HUES48 (cell line): Measurements from ENCODE around the gene TNRC6B.
"Not testable (repeated sequence)": the region's sequence is repeated elsewhere in the genome, so short reads cannot be mapped to it uniquely, and the experiment has no call there.

Experiments used
- H3K27ac ChIP-seq: one replicate; pipeline ENCODE4 v1.7.0; 2013; ENCODE audit warnings: low read depth, low read length, inconsistent platforms
- H3K27me3 ChIP-seq: 2 replicates; pipeline ENCODE4 v1.6.1; 2013; ENCODE audit warnings: mild to moderate bottlenecking, low read length; ENCODE audit not compliant: control insufficient read depth, insufficient read depth
- H3K36me3 ChIP-seq: 2 replicates; pipeline ENCODE4 v1.6.1; 2013; ENCODE audit warnings: low read length; ENCODE audit not compliant: control insufficient read depth, insufficient read depth
- H3K4me1 ChIP-seq: 2 replicates; pipeline ENCODE4 v1.6.1; 2013; ENCODE audit warnings: mild to moderate bottlenecking, low read length; ENCODE audit not compliant: control insufficient read depth, insufficient read depth
- H3K4me3 ChIP-seq: 2 replicates; pipeline ENCODE4 v1.5.1; 2013; ENCODE audit warnings: mild to moderate bottlenecking, low read depth, low read length
- H3K9ac ChIP-seq: 2 replicates; pipeline ENCODE4 v1.6.1; 2013; ENCODE audit warnings: mild to moderate bottlenecking, low read depth, low read length, moderate library complexity
- H3K9me3 ChIP-seq: 2 replicates; pipeline ENCODE4 v1.6.1; 2013; ENCODE audit warnings: low read length; ENCODE audit not compliant: control insufficient read depth, insufficient read depth

Gene TNRC6B

DNA sequence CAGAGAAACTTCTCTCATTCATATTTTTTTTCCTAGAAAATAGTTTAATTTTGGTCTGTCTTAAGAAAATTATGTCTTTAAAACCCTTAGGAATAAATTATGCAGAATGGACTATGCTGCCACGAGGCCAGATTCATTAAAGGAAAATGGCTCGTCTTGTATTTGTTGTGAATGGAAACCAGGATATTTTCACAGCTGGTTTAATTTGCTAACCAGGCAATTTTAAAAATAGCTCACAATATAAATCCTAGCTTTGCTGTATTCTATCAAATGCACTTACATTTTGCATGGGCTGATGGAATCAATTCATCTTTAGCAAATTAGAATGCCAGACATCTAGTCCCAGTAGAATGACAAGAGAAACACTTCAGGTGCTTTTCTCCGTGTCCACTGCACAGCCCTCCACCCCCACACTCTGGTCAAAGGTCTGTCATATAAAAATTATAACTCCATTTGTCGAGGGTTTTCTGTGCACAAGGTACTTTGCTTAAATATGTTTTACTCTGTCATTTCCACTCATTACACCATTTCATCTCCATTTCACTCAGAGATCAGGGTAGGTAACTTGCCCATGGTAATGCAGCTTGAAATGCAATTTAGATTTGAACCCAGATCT lies 20.3 kb upstream of the TNRC6B start:
- H3K9ac ChIP-seq, result no peak overlapping the region
- H3K27ac ChIP-seq, result no peak overlapping the region
- no peaks in the 10 kb centered on the region for H3K9me3 ChIP-seq
- no peak overlapping the region for H3K4me3 ChIP-seq
- H3K4me1 ChIP-seq, result peaks cover 12% of the 10 kb centered on the region
- no peaks in the 10 kb centered on the region for H3K27me3 ChIP-seq
- no peaks in the 10 kb centered on the region for H3K36me3 ChIP-seq

DNA sequence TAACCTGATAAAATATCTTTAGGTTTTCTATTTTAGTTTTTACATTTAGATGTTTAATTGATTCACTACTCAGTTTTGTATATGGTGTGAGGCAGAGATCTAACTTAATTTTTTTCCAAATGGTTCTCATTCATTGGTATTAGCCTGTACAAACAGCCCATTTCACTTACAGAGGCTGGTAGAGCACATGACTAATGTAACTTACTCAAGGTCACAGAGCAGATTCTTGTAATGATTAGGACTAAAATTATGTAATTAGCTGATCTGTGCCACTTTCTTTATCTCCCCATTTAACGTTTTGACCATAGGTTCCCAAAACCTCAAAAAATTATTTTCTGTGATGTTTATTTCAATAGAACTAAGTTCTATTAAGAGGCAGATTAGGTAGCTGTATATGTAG lies 16.5 kb upstream of the TNRC6B start:
- H3K9ac ChIP-seq, result no peak overlapping the region
- no peak overlapping the region for H3K4me3 ChIP-seq
- H3K27me3 ChIP-seq, result no peaks in the 10 kb centered on the region
- peaks cover 7% of the 10 kb centered on the region for H3K4me1 ChIP-seq
- H3K36me3 ChIP-seq, result no peaks in the 10 kb centered on the region
- no peaks in the 10 kb centered on the region for H3K9me3 ChIP-seq
- no peak overlapping the region for H3K27ac ChIP-seq

DNA sequence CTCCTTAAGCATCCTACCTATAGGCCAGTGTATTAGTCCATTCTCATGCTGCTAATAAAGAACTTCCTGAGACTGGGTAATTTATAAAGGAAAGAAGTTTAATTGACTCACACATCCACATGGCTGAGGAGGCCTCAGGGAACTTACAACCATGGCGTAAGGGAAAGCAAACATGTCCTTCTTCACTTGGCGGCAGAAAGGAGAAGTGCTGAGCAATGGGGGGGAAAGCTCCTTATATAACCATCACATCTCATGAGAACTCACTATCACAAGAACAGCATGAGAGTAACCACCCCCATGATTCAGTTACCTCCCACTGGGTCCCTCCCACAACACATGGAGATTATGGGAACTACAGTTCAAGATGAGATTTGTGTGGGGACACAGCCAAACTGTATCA lies 12.2 kb upstream of the TNRC6B start:
- not testable (repeated sequence) for H3K9me3 ChIP-seq, H3K27me3 ChIP-seq, H3K27ac ChIP-seq, H3K36me3 ChIP-seq, H3K4me3 ChIP-seq, H3K9ac ChIP-seq, H3K4me1 ChIP-seq

DNA sequence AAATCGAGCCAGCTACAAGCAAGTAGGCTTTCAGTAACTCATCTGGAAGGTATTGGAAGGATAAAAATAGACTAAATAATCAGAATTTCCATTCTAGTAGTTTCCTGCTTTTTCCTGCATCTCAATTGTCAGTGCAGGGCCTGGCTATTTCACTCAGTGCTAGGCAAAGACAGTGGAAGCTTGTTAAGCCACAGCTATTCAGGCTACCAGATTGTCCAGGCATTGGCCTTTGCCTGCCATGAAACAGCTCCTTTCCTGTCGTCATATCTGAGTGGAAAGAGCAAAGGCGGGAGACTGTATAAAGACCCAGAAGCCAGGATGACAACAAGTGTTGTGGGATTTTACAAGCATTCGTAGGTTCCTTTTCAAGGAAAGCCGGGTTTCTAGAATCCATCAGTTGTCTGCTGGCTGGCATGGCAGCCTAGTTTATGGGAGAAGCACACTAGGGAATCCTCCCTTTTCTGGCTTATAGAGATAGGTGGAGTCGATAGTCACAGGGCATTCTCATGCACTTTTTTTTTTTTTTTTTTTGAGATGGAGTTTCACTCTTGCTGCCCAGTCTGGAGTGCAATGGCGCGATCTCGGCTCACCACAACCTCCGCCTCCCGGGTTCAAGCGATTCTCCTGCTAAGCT lies 2.0 kb upstream of the TNRC6B start:
- no peaks in the 10 kb centered on the region for H3K9me3 ChIP-seq
- no peaks in the 10 kb centered on the region for H3K36me3 ChIP-seq
- peaks cover 29% of the 10 kb centered on the region for H3K4me1 ChIP-seq
- no peak overlapping the region for H3K9ac ChIP-seq
- H3K27ac ChIP-seq, result peak overlapping the region; percentile 0
- H3K4me3 ChIP-seq, result no peak overlapping the region
- no peaks in the 10 kb centered on the region for H3K27me3 ChIP-seq

DNA sequence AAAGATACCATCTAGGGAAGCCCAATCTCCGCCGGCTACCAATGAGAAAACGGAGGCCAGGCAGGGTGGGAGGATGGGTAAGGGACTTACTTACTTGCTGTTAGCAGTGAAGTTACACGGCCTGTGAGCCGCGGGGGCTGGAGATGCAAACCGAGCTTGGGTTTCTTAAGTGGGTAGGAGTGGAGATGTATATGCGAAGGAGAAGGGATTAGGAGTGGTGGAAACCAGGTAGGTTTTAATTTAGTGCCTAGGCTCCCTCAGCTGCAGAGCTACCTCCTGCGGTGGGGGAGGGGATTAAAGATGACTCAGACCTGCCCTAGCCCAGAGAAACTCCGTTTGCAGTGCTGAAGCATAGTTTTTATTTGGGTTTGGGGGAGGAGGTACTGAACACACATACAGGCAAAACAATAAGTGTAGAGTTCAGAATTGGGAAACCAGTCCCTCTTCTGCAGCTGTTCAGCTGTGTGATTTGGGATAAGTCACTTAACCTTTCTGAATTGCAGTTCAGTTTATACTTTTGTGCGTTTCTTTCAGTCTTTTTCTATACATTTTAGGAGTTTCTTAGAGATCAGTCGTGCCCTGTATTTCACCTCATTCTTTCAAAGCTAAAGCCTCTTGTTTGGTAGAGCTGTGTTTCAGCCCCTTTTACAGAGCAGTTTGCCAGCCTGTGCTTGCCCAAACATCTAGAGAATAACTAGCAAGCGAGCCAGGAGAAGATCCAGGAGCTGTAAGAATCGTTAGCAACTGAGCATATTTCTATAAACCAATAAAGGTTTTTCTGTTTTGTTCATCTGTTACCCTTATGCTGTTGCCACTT lies 596 bp upstream of the TNRC6B start:
- Histone ChIP-seq H3K27ac (peak overlapping the region; percentile 98), H3K27me3 (no peaks in the 10 kb centered on the region), H3K36me3 (no peaks in the 10 kb centered on the region), H3K9me3 (no peaks in the 10 kb centered on the region), H3K4me3 (peak overlapping the region; percentile 92), H3K4me1 (peaks cover 41% of the 10 kb centered on the region), H3K9ac (peak overlapping the region; percentile 47)

DNA sequence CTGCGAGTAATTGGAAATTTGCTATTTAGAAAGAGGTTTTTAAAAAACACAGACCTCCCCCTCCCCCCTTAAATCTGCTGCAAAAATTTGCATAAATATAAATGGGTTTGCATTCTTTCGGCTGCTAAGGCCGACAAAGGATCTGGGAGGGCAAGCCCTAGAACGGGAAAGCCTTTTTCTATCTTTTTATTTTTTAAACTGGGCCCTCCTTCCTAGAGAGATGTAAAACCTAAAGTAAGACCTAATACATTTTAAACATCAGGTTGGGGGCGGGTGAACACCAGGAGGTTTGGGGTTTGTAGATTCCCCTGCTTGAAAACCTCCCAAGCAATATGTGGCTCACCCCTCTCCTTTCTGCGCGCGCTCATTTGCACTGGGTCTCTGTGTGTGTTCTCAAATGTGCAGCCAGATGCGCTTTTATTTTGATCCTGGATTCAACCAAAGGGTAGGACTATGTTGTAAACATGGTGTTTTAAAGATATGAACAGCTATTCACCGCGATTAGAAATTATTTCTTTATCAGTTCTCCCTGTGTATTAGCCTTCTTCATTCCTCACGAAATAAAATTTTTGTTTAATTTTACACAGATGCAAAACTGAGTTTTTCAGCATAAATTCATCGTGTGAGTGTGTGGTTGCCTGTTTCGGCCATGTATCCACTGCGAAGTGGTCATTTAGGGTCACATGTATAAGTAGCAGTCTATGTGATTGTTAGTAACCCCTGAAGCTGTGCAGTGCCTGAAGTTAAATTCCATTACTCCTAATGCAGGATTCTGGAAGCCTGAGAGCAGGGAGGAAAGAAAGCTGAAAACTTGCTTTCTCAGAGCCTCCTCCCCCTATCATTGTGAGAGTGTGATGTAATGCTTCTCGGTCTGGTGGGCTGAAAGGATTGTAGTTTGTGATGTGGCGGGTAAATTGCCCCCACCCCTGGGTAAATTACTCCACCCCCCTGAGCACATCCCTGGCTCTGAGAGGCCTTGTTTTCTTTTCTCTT lies 988 bp downstream of the TNRC6B start:
- H3K27ac ChIP-seq, result peak overlapping the region; percentile 98
- peak overlapping the region; percentile 92 for H3K4me3 ChIP-seq
- peaks cover 55% of the 10 kb centered on the region for H3K4me1 ChIP-seq
- no peaks in the 10 kb centered on the region for H3K36me3 ChIP-seq
- H3K9ac ChIP-seq, result peak overlapping the region; percentile 99
- no peaks in the 10 kb centered on the region for H3K9me3 ChIP-seq
- no peaks in the 10 kb centered on the region for H3K27me3 ChIP-seq

DNA sequence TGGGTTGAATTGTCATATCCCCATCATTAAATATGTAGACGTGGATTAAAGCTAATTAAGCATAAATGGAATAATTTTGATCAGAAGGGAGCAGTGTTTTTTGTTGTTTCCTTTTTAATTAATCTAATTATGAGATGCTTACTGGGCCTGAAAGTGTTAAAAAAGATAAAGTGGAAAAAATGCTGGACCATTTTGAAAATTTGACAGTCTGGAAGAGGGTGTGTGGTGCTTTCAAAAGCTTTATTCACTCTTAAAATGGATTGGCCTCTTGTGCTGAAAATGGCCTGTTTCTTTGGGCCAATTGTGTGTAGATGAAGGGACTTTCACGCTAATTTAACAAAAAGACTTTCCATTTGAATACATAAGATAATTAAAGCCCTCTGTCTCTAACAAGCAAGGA lies 1.8 kb downstream of the TNRC6B start:
- peak overlapping the region; percentile 99 for H3K9ac ChIP-seq
- H3K4me3 ChIP-seq, result peak overlapping the region; percentile 92
- H3K27me3 ChIP-seq, result no peaks in the 10 kb centered on the region
- H3K36me3 ChIP-seq, result no peaks in the 10 kb centered on the region
- peaks cover 55% of the 10 kb centered on the region for H3K4me1 ChIP-seq
- no peaks in the 10 kb centered on the region for H3K9me3 ChIP-seq
- peak overlapping the region; percentile 98 for H3K27ac ChIP-seq

DNA sequence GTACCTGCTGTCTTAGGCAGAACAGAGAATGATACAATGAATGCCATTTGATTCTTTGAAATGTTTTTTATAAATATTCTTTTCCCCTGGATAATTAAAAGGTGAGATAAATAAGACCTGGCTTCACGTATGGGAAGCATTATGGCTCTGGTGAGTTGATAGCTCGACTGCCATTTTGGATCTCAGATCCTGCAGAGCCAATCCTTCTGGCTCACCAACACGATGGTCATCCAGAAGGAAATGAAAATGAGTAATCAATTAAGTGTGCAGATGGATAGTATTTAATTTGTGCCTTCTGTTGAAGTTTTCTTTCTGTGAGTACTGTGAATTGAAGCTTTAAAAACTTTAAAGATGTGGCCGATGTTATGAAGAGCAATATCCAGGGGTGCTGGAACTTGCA lies 2.7 kb downstream of the TNRC6B start:
- peaks cover 57% of the 10 kb centered on the region for H3K4me1 ChIP-seq
- no peaks in the 10 kb centered on the region for H3K27me3 ChIP-seq
- H3K4me3 ChIP-seq, result peak overlapping the region; percentile 92
- H3K36me3 ChIP-seq, result no peaks in the 10 kb centered on the region
- peak overlapping the region; percentile 98 for H3K27ac ChIP-seq
- H3K9me3 ChIP-seq, result no peaks in the 10 kb centered on the region
- H3K9ac ChIP-seq, result no peak overlapping the region

DNA sequence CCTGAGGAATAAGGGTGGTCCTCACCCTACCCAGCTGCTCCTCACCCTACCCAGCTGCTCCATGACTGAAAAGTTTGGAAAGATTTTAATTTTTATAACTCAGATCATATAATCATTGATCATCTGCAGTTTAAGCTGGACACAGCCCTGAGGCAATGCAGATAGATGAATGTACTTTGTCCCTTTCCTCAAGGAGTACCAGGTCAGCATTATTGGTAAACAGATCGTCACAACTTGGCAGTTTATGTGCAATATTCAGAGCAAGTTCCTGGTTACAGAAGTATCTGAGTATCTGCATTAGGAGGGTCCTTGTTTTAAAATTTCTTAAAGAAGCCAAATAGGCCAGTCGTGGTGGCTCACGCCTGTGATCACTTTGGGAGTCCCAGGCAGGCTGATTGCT lies 3.6 kb downstream of the TNRC6B start:
- H3K4me3 ChIP-seq, result no peak overlapping the region
- no peaks in the 10 kb centered on the region for H3K27me3 ChIP-seq
- H3K36me3 ChIP-seq, result no peaks in the 10 kb centered on the region
- H3K4me1 ChIP-seq, result peaks cover 51% of the 10 kb centered on the region
- H3K9ac ChIP-seq, result no peak overlapping the region
- H3K9me3 ChIP-seq, result no peaks in the 10 kb centered on the region
- H3K27ac ChIP-seq, result no peak overlapping the region

DNA sequence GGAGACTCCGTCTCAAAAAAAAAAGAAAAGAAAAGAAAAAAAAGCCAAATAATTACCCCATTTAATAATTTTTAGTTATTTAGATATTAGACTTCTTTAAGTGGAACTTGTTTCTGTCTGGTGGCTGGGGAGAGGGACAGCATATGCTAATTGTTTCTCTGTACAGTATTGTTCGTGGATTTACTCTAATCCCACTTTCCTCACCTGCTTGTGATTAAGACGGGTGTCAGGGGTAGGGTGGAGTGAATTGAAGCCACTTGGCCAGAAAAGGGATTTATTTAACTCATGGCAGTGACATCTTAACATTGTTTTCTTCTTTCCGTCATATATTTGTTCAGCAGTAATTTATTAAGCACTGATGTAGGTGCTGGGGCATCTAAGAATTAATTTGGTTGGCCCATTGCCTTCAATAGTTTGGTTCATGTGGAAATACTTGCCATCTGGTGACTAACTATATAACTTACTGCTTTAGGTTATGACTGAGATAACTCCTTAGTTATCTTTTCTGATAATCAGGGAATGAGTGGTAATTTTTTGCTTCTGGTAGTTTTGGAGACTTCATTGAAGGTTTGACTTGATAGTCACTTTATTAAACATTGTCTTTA lies 4.6 kb downstream of the TNRC6B start:
- H3K36me3 ChIP-seq, result no peaks in the 10 kb centered on the region
- H3K9me3 ChIP-seq, result no peaks in the 10 kb centered on the region
- no peaks in the 10 kb centered on the region for H3K27me3 ChIP-seq
- 0 out of 2 replicates have a peak overlapping the region, but pooled peaks have one; percentile 4 for H3K4me3 ChIP-seq
- H3K9ac ChIP-seq, result no peak overlapping the region
- peaks cover 51% of the 10 kb centered on the region for H3K4me1 ChIP-seq
- no peak overlapping the region for H3K27ac ChIP-seq
